D721Med (cell line): Measurements from ENCODE around the gene FCN3.

Experiments used
- DNase-seq: peaks from one replicate; pipeline ENCODE4 v3.0.0; 2011; ENCODE audit warnings: low spot score; ENCODE audit not compliant: insufficient read length
- FAIRE-seq: peaks from 2 replicates; lab custom pipeline; 2011; peaks lifted over from hg19 to GRCh38; lab: Jason Lieb, UNC
- TF ChIP-seq, protein P1 (sequence below): IDR thresholded peaks from 2 replicates; pipeline ENCODE4 v1.5.1; 2012; ENCODE audit warnings: mild to moderate bottlenecking, control low read depth; ENCODE audit not compliant: insufficient read depth; ENCODE audit errors: missing control alignments

FCN3 gene

DNA sequence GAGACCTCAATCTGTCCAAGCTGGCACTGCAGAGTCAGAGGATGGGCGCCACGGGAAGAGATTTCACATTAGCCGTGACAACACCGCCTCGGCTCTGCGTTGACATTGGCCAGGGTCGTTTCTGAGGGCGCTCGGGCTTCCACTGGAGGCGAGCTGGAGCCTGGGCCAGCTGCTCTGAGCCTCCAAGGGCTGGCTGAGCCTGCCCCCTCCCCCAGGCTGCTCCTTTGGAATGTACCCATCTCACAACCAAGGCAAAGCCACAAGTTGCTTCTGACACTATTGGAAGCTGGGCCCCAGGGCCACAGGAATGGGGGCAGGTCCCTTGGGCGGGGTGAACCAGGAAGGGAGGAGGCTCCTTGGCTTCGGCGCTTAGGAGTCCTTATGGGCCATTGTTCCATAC is 30.4 kb upstream of the FCN3 start:
- FAIRE-seq = no peak
- TF ChIP-seq, protein P1, sequence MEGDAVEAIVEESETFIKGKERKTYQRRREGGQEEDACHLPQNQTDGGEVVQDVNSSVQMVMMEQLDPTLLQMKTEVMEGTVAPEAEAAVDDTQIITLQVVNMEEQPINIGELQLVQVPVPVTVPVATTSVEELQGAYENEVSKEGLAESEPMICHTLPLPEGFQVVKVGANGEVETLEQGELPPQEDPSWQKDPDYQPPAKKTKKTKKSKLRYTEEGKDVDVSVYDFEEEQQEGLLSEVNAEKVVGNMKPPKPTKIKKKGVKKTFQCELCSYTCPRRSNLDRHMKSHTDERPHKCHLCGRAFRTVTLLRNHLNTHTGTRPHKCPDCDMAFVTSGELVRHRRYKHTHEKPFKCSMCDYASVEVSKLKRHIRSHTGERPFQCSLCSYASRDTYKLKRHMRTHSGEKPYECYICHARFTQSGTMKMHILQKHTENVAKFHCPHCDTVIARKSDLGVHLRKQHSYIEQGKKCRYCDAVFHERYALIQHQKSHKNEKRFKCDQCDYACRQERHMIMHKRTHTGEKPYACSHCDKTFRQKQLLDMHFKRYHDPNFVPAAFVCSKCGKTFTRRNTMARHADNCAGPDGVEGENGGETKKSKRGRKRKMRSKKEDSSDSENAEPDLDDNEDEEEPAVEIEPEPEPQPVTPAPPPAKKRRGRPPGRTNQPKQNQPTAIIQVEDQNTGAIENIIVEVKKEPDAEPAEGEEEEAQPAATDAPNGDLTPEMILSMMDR = no peak
- no peak for DNase-seq

DNA sequence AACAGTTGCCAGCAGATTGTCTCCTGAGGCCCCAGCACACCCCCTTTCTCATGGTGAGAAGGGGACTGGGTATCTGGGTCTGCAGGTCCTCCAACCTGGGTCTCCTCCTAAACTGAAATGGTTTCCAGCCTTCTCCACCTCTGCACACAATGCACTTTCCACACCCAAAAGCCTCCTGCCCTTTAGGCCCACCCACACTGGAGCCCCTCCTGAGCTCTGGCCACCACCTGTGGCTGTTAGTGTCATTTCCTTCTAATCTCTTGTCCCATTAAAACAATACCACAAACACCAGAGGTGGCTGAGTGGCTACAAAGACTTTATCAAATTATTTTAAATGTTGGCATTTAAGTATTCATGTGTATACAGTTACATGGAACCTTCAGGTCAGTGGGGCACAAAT is 29.3 kb upstream of the FCN3 start:
- FAIRE-seq = no peak
- TF ChIP-seq, protein P1 = no peak

DNA sequence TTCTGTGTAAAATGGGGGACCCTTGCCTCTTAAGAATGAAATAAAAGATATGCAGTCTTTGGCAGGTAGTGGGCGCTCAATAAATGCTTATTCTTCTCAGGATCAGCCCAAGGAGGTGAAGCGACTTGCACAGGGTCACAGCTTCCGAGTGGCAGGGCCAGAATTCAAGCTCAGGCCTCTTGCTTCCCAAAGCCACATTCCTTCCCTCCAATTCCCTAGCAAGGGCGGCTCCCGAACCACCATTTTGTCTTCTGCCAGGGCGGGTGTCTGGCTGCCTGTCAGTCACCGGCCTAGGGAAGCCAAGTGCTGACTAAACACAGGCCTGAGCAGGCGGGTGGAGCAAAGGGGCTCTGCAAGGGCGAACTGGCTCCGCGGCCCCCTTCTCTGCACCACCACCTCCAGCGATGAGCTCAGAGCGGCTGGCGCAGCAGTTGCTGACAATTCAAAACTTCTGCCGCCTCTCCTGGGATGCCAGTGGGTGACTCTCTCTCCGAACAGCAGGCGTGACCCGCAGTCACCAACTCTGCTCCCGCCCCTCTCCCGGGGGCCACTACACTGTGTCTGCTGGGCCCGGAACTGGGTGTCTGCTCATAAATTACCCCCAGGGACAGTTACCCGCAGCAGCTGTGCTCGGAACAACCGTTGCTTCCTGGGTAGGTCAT is 28.6 kb upstream of the FCN3 start:
- DNase-seq (no peak), FAIRE-seq (no peak)
- TF ChIP-seq, protein P1 = peak; percentile 11

More for the DNA sequence above, 29.3 kb upstream of the FCN3 start:
- no peak for DNase-seq

DNA sequence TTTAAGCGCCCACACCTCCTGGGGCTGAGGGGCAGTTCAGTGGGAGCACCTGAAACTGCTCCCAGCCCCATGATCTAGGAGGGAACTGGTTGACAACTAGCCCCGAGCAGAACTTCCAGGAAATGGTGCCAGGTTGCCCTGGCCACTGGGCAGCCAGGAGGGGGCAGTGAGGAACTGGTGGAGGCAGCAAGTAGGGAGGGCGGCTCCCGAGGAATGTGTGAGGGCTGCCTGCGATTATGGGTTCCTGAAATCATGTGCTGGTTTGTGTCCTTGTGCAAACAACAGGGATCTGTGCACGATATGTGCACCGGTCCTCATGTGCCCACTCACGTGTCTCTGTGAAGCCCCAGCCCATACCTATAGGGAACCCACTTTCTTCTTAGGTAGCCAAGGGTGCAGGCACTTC is 27.7 kb upstream of the FCN3 start:
- DNase-seq = no peak
- FAIRE-seq = no peak
- TF ChIP-seq, protein P1 = peak; percentile 39

DNA sequence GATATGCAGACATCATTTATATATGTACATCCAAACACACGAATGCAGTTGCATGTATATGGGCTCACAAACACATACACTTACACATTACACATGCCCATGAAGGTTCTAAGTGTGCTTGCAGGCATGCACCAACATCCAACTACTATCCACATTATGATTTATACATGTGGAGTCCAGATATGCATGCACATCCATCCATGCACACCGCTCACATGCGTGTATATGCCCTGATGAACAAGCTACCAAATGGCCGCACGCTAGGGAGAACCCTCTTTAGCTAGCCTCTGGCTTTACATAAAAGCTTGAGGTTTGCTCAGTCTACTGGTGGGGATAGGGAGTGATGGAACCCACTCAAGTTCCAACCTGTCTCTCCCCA is 26.3 kb upstream of the FCN3 start:
- DNase-seq = no peak
- no peak for FAIRE-seq
- TF ChIP-seq, protein P1 = no peak

DNA sequence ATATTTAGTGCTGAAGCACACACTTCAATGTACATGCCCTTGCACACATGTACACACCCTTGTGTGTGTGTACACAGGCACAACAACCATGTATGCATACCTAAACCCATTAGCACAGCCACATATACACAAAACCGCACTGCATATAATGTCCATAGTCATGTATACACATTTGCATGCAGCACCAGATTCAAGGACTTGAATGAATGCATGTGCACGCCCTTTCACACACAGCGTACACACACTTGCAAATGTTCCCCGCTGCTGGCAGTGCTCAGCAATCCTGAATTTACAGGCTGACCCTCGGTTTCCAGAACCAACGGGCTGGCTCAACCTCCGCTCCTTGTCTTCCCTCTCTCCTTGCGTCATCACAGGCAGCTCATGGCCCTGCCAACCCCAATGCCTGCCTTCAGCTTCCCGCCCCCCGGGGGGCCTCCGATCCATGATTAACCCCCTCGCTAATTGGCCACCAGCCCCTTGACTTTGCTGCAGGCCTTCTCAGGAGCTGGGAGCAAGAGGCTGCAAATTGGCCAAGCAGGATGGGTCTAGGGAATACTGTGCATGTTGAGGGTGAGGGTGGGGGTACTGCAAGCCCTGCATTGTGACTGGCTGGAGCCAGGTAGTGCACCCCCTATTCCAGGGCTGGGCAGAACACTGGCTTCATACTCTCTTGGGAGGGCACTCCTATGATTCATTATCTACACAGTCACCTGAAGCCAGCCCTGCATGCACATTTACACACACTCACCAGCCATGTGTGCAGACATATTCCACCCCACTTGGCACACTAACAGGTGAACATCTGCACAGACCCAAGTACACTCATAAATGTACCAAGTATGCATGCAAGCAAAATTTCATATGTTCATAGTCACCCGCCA is 25.7 kb upstream of the FCN3 start:
- FAIRE-seq = no peak
- no peak for DNase-seq
- TF ChIP-seq, protein P1 = no peak
